Measurements from ENCODE around the gene FILIP1.
"Not testable (repeated sequence)": the region's sequence is repeated elsewhere in the genome, so short reads cannot be mapped to it uniquely, and the experiment has no call there.

FILIP1 gene

GRCh38 chr6:75416443-75416842, 77.2 kb downstream of the FILIP1 start:
- TF ChIP-seq CTCF (IDR thresholded peaks at IDR 0.05; ENCODE audit: low read depth, low read length): no peak
- no peak for DNase-seq (ENCODE audit: low read depth in 2 of 2)
- H3K4me3 ChIP-seq (replicated peaks in 1 of 2; ENCODE audit: low read depth in 2 of 2, low read length in 2 of 2): no peak overlapping the region

DNA sequence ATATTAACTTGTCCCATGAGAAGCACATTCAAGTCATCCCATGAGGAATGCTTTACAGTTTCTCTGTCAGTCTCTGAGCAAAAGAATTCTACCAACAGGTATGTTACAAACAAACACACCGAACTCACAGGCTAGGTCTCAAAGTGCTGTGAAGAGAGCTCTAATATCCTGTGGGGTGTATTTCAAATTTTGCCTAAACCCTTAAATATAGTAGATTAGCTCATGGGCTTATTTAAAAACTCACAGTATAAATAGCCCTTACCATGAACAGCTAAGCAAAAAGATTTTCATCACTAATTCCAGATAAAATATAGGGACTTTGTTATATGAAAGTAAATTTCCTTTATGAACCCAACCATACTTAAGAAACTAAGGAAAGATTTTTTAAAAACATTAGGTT, 77.8 kb downstream of the FILIP1 start:
- TF ChIP-seq CTCF (IDR thresholded peaks at IDR 0.05; ENCODE audit: low read depth, low read length): no peak
- no peak overlapping the region for H3K4me3 ChIP-seq (replicated peaks in 1 of 2; ENCODE audit: low read depth in 2 of 2, low read length in 2 of 2)
- no peak for DNase-seq (ENCODE audit: low read depth in 2 of 2)

GRCh38 chr6:75414445-75415021, 79.1 kb downstream of the FILIP1 start:
- TF ChIP-seq CTCF (IDR thresholded peaks at IDR 0.05; ENCODE audit: low read depth, low read length): no peak
- no peak overlapping the region for H3K4me3 ChIP-seq (replicated peaks in 1 of 2; ENCODE audit: low read depth in 2 of 2, low read length in 2 of 2)
- no peak for DNase-seq (ENCODE audit: low read depth in 2 of 2)

DNA sequence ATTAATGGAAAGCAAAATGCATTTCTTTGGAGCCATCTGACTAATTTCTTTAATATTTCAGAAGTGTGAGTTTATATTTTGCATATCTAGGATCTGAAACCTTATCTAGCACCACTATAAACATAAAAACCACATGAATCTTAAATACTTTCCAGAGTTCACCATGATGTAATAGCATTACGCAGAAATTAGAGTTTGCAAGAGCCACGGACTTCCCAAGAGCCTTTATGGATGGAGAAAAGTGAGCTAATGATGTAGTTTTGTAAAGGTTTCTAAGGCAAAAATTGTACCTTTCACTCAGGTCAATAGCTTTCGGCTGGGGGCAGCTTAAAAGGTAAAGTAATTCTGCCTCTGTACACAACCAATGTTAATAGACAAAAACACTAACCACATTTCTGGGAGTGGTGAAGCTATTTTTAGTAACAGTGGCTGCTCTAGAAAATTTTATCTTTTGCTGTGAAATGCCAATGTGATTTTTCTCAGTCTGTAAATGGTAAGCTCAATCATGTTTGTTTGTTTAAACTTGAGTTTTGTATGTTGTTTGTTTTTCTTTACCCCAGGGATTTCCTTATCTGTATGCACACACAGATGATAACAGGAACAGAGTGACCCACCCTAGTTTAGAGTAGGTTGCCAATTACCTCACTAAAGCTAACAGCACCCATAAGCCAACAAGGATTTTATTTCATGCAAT, 80.5 kb downstream of the FILIP1 start:
- peak; percentile 38 to 56 for DNase-seq (ENCODE audit: low read depth in 2 of 2)
- no peak overlapping the region for H3K4me3 ChIP-seq (replicated peaks in 1 of 2; ENCODE audit: low read depth in 2 of 2, low read length in 2 of 2)
- no peak for TF ChIP-seq CTCF (IDR thresholded peaks at IDR 0.05; ENCODE audit: low read depth, low read length)

DNA sequence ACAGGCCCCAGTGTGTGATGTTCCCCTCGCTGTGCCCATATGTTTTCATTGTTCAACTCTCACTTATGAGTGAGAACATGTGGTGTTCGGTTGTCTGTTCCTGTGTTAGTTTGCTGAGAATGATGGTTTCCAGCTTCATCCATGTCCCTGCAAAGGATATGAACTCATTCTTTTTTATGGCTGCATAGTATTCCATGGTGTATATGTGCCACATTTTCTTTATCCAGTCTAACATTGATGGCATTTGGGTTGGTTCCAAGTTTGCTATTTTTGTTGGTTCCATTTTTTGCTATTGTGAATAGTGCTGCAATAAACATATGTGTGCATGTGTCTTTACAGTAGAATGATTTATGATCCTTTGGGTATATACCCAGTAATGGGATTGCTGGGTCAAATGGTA, 83.0 kb downstream of the FILIP1 start:
- DNase-seq (ENCODE audit: low read depth in 2 of 2): not testable (repeated sequence)

DNA sequence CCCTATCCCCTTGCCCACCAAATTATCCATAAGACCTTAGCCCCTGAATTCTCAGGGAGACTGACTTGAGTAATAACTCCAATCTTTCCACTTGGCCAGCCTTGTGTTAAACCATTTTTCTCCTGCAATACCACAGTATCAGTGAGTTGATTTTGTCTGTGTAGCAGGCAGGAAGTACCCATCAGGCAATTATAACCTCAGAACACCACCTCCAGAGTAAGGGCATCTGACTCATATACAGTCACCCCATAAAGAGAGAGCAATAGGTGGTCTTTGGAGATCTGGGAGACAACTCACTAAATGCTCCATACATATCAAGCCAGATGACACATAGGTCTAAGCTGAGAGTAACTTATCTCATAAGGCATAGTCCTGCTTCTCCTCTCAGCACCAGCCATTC, 83.7 kb downstream of the FILIP1 start:
- no peak for TF ChIP-seq CTCF (IDR thresholded peaks at IDR 0.05; ENCODE audit: low read depth, low read length)
- no peak overlapping the region for H3K4me3 ChIP-seq (replicated peaks in 1 of 2; ENCODE audit: low read depth in 2 of 2, low read length in 2 of 2)
- no peak for DNase-seq (ENCODE audit: low read depth in 2 of 2)

More for the DNA sequence above, 83.0 kb downstream of the FILIP1 start:
- H3K4me3 ChIP-seq (replicated peaks in 1 of 2; ENCODE audit: low read depth in 2 of 2, low read length in 2 of 2): not testable (repeated sequence)

DNA sequence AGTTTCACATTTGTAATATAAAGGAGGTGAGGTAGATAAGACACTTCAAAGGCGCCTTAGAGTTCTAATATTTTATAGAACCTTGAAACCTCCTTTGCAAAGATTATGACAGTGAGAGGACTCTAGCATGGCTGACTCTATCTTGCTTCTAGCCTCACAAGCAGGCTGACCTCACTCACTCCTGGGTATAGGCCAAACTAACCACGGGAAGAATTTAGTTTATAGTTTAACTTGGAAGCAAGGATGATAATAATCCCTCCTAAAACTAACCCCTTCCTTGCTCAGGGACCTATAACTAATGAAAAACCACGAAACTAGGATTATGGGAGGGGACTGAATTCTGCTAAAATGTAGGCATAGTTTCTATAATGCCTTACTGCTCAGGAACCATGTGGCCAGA, 84.3 kb downstream of the FILIP1 start:
- TF ChIP-seq CTCF (IDR thresholded peaks at IDR 0.05; ENCODE audit: low read depth, low read length): no peak
- DNase-seq (ENCODE audit: low read depth in 2 of 2): no peak

More for the DNA sequence above, 84.3 kb downstream of the FILIP1 start:
- no peak overlapping the region for H3K4me3 ChIP-seq (replicated peaks in 1 of 2; ENCODE audit: low read depth in 2 of 2, low read length in 2 of 2)

Measured in cardiac fibroblast (primary cell).